ENCODE measurements around the gene GEMIN2. TPM values are rescaled to one million over a fixed set of nuclear protein-coding genes. Genes with fewer than 3 reads are reported as not detected.
"Not testable (repeated sequence)": the region's sequence is repeated elsewhere in the genome, so short reads cannot be mapped to it uniquely, and the experiment has no call there.

Gene GEMIN2
- 10 to 100 TPM in 1 of 2 donors, 1 to 10 TPM in 1; 9.6 to 12.7 TPM for total RNA-seq
- long read RNA-seq, donor 1, partial matches to known transcripts, result 0 of 6 reads
- long read RNA-seq, donor 1, other reads (novel, unspliced or antisense), result 1 of 6 reads
- long read RNA-seq, donor 2, transcript GEMIN2-202 (10 exons, 1,420 nt), result major isoform, 9 of 15 reads
- long read RNA-seq, donor 2, partial matches to known transcripts, result 0 of 15 reads
- long read RNA-seq, donor 2, other reads (novel, unspliced or antisense), result 1 of 15 reads

GRCh38 chr14:39114073-39114838 lies at the start of gene GEMIN2:
Gene GEMIN2 (plus strand): TSS chr14:39114323. CDS start chr14:39114339, 16 bp downstream.
- intact Hi-C loops (cut with DNase I), result loop anchor here in 1 of 2 donors (10.0 kb wide), 1 partner anchor 51 kb away; no protein-coding TSS in a partner anchor
- peak; percentile 98 for DNase-seq (ENCODE audit: low spot score)

DNA sequence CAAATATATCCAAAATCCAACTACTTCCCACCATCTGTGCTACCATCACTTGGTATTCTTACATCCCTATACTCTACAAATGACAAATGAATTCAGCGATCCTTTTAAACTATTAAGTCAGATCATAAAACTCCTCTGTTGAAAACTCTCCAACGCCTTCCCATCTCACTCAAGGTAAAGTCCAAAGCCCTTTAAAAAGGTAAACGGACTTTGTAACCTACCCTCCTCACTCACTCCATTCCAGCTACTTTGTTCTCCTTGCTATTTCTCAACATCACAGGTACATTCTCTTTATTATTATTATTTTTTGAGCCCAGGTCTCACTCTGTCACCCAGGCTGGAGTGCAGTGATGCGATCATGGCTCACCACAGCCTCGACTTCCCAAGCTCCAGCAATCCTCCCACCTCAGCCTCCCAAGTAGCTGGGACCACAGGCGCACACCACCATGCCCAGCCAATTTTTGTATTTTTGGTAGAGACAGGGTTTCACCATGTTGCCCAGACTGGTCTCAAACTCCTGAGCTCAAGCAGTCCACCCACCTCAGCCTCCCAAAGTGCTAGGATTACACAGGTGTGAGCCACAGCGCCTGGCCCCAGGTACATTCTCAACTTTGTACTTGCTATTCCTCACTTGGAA lies 44.8 kb upstream of the GEMIN2 start:
- DNase-seq (ENCODE audit: low spot score); intact Hi-C loops (cut with DNase I): not testable (repeated sequence)

DNA sequence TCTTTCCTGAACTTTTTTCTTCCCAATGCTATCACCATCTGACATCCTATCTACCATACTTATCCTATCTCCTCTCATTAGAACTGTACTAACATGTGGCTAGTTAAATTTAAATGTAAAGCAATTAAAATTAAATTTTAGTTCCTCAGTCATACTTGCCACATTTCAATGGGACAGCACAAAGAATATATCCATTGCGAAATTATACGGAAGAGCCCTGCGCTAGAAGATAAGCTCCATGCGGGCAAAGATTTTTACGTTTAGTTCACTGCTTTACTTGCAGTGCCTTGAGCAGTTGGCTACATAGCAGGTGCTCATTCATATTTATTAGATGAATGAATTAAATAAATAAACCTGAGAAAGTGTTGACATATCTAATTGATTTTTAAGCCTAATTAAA lies 44.2 kb upstream of the GEMIN2 start:
- DNase-seq (ENCODE audit: low spot score), result no peak
- intact Hi-C loops (cut with DNase I), result no loop called here

- intact Hi-C loops (cut with DNase I), result no loop called here
Measured at GRCh38 chr14:39071096-39071495, 43.0 kb upstream of the GEMIN2 start.

GRCh38 chr14:39080886-39081285 lies 33.2 kb upstream of the GEMIN2 start:
- DNase-seq (ENCODE audit: low spot score), result no peak
- intact Hi-C loops (cut with DNase I), result no loop called here

More at GRCh38 chr14:39071096-39071495, 43.0 kb upstream of the GEMIN2 start:
- no peak for DNase-seq (ENCODE audit: low spot score)

DNA sequence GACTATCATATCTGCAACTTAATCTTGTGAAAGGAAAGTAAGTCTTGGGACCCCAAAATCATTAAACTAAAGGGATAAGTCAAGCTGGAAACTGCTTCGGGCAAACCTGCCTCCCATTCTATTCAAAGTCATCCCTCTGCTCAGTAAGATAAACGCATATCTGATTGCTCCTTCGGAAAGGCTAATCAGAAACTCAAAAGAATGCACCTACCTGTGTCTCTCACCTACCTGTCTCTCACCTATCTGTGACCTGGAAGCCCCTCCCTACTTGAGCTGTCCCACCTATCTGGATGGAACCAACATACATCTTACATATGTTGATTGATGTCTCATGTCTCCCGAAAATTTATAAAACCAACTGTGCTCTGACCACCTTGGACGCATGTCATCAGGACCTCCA lies 31.0 kb upstream of the GEMIN2 start:
- intact Hi-C loops (cut with DNase I), result no loop called here
- no peak for DNase-seq (ENCODE audit: low spot score)

DNA sequence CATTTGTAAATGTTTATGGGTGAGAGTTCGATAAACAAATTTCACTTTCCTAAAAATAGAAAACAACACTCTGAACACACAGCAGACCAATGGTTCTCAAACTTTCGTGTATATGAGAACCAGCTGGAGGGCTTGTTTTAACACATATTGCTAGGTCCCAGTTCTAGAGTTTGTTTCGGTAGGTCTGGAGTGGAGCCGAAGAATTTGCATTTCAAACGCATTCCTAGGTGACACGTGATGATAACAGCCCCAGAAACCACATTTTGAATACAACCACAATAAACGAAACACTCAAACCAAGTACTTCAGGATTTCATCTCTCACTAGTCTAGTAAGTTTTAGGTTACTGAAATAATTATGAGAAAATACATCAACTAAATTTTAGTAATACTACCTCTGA lies 28.2 kb upstream of the GEMIN2 start:
- no peak for DNase-seq (ENCODE audit: low spot score)
- intact Hi-C loops (cut with DNase I), result no loop called here

DNA sequence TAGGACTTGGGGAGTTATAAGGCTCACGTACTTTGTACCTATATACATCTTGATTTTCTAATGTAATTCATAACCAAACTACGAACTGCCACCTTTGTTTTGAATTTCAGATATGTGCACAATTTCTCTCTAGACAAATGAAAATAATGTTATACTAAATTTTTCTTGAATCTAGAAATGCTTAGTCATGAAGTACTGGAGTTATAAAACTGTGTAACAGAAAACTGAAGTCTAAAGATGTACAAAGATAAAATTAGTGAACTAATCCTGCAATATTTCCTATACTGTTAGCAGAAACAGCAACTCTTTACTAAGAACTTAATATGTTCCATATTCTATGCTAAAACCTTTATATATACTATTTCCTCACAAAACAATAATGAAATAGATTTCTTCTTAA lies 26.6 kb upstream of the GEMIN2 start:
- no peak for DNase-seq (ENCODE audit: low spot score)
- intact Hi-C loops (cut with DNase I), result no loop called here

GRCh38 chr14:39090548-39091111 lies 23.5 kb upstream of the GEMIN2 start:
- intact Hi-C loops (cut with DNase I), result no loop called here
- no peak for DNase-seq (ENCODE audit: low spot score)

- intact Hi-C loops (cut with DNase I), result no loop called here
- DNase-seq (ENCODE audit: low spot score), result no peak
Measured at GRCh38 chr14:39091716-39092115, 22.4 kb upstream of the GEMIN2 start.

- intact Hi-C loops (cut with DNase I), result no loop called here
- no peak for DNase-seq (ENCODE audit: low spot score)
Measured at GRCh38 chr14:39094515-39094914, 19.6 kb upstream of the GEMIN2 start.

DNA sequence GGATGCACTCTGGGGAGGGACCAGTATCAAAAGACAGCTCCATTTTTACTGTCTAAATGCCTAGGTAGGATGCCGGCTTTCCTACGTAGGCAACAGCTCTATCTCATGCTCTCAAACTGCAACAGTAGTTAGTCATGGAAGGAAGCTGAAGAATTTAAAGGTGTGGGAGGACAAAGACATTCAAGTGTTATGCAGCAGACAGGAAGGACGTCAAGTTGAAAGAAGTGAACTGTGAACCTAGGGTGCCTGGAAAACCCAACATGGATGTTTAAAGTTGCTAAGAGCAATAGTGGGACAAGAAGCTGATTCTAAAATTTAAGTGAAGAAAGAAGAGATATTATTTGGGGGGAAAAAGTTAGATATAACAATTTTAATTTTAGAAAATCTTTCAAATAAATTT lies 17.0 kb upstream of the GEMIN2 start:
- no peak for DNase-seq (ENCODE audit: low spot score)
- intact Hi-C loops (cut with DNase I), result no loop called here

DNA sequence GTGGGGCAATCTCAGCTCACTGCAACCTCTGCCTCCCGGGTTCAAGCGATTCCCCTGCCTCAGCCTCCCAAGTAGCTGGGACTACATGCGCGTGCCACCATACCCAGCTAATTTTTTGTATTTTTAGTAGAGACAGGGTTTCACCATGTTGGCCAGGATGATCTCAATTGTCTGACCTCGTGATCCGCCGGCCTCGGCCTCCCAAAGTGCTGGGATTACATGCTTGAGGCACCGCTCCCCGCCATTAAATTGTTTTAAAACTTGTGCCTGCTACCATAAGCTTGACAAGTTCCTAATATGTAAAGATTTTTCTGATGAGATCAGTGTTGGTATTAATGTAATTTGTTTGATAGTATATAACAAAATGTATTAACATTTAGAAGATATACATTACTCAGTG lies 14.9 kb upstream of the GEMIN2 start:
- intact Hi-C loops (cut with DNase I); DNase-seq (ENCODE audit: low spot score): not testable (repeated sequence)

DNA sequence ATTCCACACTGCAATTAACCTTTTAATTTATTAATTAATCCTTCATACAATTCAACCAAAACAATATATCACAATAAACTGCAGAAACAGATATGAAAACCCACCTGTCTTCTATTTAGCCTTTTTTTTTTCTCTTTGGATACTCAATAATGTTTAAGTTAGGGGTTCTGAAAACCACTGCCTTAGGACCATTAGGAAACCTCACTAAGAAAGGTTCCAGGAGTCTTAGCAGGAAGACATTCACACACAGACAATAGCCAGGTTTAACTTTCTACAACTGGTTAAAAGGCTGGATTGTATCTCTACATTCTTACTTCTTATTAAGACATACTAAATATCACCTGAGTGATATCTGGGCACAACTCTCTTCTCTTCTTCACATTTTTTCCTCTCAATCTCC lies 14.4 kb upstream of the GEMIN2 start:
- intact Hi-C loops (cut with DNase I), result no loop called here
- DNase-seq (ENCODE audit: low spot score), result no peak

DNA sequence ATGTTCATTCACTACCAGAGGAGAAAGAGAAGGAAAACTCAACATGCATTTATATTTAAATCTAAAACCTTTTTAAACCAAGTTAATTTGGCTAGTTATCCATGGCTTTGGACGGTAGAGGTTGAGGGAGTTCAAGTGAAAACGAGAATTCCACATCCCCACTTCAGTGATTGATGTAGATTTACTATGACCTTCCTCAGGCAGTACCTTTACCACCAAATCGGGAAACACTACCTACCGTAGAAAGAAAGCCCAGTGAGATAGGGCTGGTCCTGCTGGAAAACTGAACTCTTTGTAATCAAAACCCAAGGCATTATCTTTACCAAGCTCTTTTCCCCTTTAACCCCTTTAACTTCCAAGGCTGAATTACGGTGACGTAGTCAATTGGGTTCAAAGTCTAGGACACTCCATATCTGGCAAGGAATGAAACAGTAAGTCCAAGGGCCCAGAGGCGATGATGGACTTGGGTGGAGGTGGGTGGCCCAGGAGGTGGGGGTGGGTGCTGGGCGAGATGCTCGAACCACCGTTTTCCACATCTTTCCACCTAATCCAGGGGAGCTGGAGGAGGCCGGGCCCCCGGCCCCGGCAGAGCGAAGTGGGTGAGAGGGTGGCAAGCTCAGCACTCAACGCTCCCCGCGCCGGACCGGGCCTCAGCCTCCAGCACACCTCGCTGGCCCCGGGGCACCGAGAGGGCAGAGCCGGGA lies 11.7 kb upstream of the GEMIN2 start:
- intact Hi-C loops (cut with DNase I), result no loop called here
- no peak for DNase-seq (ENCODE audit: low spot score)

DNA sequence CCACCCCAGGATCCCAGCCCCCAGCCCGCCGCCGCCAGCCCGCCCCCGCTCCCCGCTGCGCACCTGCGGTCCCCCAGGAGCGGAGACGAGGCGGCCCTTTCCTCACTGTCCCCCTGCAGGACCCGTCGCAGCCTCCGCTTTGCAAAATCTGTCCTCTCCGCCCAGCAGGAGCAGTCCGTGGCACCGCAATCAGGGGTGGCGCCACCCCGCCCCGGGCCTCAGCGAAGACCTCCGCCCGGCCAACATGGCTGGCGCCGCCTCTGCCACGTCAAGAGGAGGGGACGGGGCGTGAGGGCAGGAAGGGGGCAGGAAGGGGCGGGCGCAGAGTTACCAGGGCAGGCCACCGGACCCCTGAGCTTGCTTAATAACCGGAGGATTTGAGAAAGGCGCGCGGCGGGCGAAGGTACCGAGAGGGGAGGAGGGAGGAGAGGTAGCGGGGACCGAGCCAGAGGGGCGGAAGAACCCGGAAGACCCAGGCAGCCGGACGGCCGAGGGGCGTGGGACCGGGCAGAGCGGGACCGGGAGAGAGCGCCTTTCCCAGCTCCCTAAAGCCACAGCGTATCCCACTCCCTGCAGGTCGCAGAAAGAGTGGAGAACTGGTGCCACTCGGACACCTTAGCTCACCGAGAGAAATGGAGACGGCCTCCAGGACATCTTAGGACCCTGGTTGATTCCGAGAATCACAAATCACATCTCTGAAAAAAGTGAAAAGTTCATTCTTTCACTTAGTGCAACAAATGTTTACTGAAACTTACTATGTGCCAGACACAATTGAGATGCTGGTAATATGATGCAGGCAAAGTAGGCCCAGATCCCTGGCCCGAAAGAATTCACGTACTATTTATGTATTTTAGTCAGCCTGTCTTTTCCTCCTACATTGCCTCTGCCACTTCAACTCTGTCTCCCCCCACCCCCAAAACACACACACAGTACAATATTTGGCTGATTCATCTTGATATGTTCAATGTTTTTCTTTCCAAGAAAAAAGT lies 10.9 kb upstream of the GEMIN2 start, which contains the start of gene SEC23A:
Gene SEC23A, minus strand, starts transcription at position 267 of the 989 bp plus-strand sequence. CDS start 7,117 bp downstream, outside the sequence.
- intact Hi-C loops (cut with DNase I), result no loop called here
- peak; percentile 97 for DNase-seq (ENCODE audit: low spot score)

DNA sequence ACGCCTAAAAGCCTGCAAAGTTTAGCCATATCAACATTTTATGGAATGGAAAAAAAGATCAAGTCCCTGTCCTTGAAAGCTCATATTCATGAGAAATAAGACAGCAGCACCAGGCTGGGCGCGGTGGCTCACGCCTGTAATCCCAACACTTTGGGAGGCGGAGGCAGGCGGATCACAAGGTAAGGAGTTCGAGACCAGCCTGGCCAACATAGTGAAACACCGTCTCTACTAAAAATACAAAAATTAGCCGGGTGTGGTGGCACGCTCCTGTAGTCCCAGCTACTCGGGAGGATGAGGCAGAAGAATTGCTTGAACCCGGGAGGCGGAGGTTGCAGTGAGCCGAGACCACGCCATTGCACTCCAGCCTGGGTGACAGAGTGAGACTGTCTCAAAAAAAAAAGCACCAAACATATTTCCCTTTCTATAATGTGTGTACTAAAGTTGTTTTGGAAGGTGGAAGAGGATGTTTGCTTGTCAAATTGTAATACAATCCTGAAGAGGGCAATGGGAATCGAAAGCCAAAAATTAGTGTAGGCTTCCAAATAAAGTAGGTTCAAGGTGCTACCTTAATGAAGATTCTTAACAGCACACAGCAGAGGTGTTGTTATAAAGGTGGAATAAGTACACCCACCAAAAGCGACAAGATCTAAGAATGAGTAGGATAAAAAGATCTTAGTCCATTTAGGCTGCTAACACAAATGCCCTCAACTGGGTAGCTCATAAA lies 9.9 kb upstream of the GEMIN2 start:
- intact Hi-C loops (cut with DNase I); DNase-seq (ENCODE audit: low spot score): not testable (repeated sequence)

Measured in posterior vena cava (tissue), 2 donors.